Activated CD8-positive, alpha-beta T cell treated with anti-CD3 and anti-CD28 coated beads for 36 hours (primary cell): ENCODE measurements around the gene CD300LG. TPM values are rescaled to one million over a fixed set of nuclear protein-coding genes. Genes with fewer than 3 reads are reported as not detected.

ENCODE experiments used
- ATAC-seq: fragments of 200-7000 bp; cut with Tn5 transposase; one replicate; pipeline ENCODE4 v1.10.0; 2021; ENCODE audit warnings: mild to moderate bottlenecking, moderate library complexity
- CTCF ChIA-PET: fragments of 350-600 bp; sonication (Branson Sonifier 250); formaldehyde crosslinking; loops from one replicate; lab custom pipeline; 2021; ENCODE audit warnings: antibody characterized with exemption; lab: Charles Lee
- POLR2A ChIA-PET: fragments of 350-600 bp; sonication (Branson Sonifier 250); formaldehyde crosslinking; loops from one replicate; lab custom pipeline; 2021; ENCODE audit warnings: antibody characterized with exemption; lab: Charles Lee
- DNase-seq: peaks from one replicate; pipeline ENCODE4 v3.0.0-alpha.2; 2020
- H3K27ac Mint-ChIP-seq: one replicate; pipeline ENCODE4 v1.8.0; 2021; ENCODE audit warnings: mild to moderate bottlenecking, mixed read lengths
- H3K27me3 Mint-ChIP-seq: one replicate; pipeline ENCODE4 v1.8.0; 2021; ENCODE audit warnings: mixed read lengths
- H3K36me3 Mint-ChIP-seq: one replicate; pipeline ENCODE4 v1.8.0; 2021; ENCODE audit warnings: low read depth, mixed read lengths
- H3K4me1 Mint-ChIP-seq: one replicate; pipeline ENCODE4 v1.8.0; 2021; ENCODE audit warnings: low read depth, mixed read lengths
- H3K4me3 Mint-ChIP-seq: one replicate; pipeline ENCODE4 v1.8.0; 2021; ENCODE audit warnings: mild to moderate bottlenecking, moderate library complexity, mixed read lengths
- H3K9me3 Mint-ChIP-seq: one replicate; pipeline ENCODE4 v1.8.0; 2021; ENCODE audit warnings: mixed read lengths
- CTCF ChIP-seq: fragments of 200-600 bp; IDR thresholded peaks from one replicate; pipeline ENCODE4 v1.8.0; 2022; ENCODE audit warnings: antibody characterized with exemption, mild to moderate bottlenecking
- intact Hi-C: fragments of 100-400 bp; cut with micrococcal nuclease; formaldehyde crosslinking; loops from one replicate; pipeline ENCODE4 v1.10.0; 2022
- total RNA-seq, 2 experiments: library from RNA; stranded (reverse); gene quantifications; one replicate each; pipeline ENCODE4 v1.2.3, GENCODE V29; 2021

The CD300LG gene
- total RNA-seq, 2 experiments from 2014 or later: not detected

GRCh38 chr17:43873815-43874214 is 26.8 kb downstream of the CD300LG start:
- DNase-seq (no peak), ATAC-seq (no peak)
- Mint-ChIP-seq H3K9me3 (no peaks in the 10 kb centered on the region), H3K27ac (no peak overlapping the region), H3K27me3 (peaks cover 8% of the 10 kb centered on the region), H3K36me3 (no peaks in the 10 kb centered on the region), H3K4me3 (no peak overlapping the region), H3K4me1 (no peaks in the 10 kb centered on the region)
- intact Hi-C loops: no loop called here
- CTCF ChIA-PET: no interaction called here
- POLR2A ChIA-PET: no interaction called here
- no peak for TF ChIP-seq CTCF

- H3K4me1 Mint-ChIP-seq: no peaks in the 10 kb centered on the region
- CTCF ChIA-PET: no interaction called here
- no peak overlapping the region for H3K27ac Mint-ChIP-seq
- intact Hi-C loops: no loop called here
- peaks cover 8% of the 10 kb centered on the region for H3K27me3 Mint-ChIP-seq
- no peak for TF ChIP-seq CTCF
- no peaks in the 10 kb centered on the region for H3K36me3 Mint-ChIP-seq
- POLR2A ChIA-PET: no interaction called here
- H3K9me3 Mint-ChIP-seq: no peaks in the 10 kb centered on the region
- no peak overlapping the region for H3K4me3 Mint-ChIP-seq
- ATAC-seq: no peak
- no peak for DNase-seq
These were observed 27.3 kb downstream of the CD300LG start for GRCh38 chr17:43874293-43874692.

GRCh38 chr17:43875476-43876147 is 28.6 kb downstream of the CD300LG start:
- H3K36me3 Mint-ChIP-seq: no peaks in the 10 kb centered on the region
- ATAC-seq: no peak

GRCh38 chr17:43877031-43877430 is 30.1 kb downstream of the CD300LG start:
- peaks cover 4% of the 10 kb centered on the region for H3K27me3 Mint-ChIP-seq
- no peak for TF ChIP-seq CTCF
- DNase-seq (no peak), ATAC-seq (no peak)
- no peaks in the 10 kb centered on the region for H3K4me1 Mint-ChIP-seq
- CTCF ChIA-PET: interaction anchor here (1.8 to 5.3 kb wide), 7 partner anchors 14 to 184 kb away, joined by 6 to 78 read pairs (median 19); partner anchors contain the start of genes CD300LG, MPP2 and PPY
- H3K36me3 Mint-ChIP-seq: no peaks in the 10 kb centered on the region
- POLR2A ChIA-PET: interaction anchor here (0.8 kb wide), 1 partner anchor 138 kb away, joined by 3 read pairs; the partner anchor contains the start of gene TMEM101
- H3K27ac Mint-ChIP-seq: no peak overlapping the region
- no peak overlapping the region for H3K4me3 Mint-ChIP-seq
- no peaks in the 10 kb centered on the region for H3K9me3 Mint-ChIP-seq
- intact Hi-C loops: no loop called here

More at GRCh38 chr17:43875476-43876147, 28.6 kb downstream of the CD300LG start:
- Mint-ChIP-seq H3K27me3 (peaks cover 5% of the 10 kb centered on the region), H3K27ac (no peak overlapping the region), H3K4me1 (no peaks in the 10 kb centered on the region), H3K9me3 (no peaks in the 10 kb centered on the region), H3K4me3 (no peak overlapping the region)
- TF ChIP-seq CTCF: no peak
- ChIA-PET POLR2A (interaction anchor here (0.6 kb wide), 1 partner anchor 237 kb away, joined by 3 read pairs; no protein-coding TSS in a partner anchor), CTCF (no interaction called here)
- DNase-seq: no peak
- intact Hi-C loops: no loop called here
